Measurements from ENCODE around the gene MAP2K7.
A peak's percentile ranks its signal among the peaks of the same experiment; 100 is the strongest.

DNA sequence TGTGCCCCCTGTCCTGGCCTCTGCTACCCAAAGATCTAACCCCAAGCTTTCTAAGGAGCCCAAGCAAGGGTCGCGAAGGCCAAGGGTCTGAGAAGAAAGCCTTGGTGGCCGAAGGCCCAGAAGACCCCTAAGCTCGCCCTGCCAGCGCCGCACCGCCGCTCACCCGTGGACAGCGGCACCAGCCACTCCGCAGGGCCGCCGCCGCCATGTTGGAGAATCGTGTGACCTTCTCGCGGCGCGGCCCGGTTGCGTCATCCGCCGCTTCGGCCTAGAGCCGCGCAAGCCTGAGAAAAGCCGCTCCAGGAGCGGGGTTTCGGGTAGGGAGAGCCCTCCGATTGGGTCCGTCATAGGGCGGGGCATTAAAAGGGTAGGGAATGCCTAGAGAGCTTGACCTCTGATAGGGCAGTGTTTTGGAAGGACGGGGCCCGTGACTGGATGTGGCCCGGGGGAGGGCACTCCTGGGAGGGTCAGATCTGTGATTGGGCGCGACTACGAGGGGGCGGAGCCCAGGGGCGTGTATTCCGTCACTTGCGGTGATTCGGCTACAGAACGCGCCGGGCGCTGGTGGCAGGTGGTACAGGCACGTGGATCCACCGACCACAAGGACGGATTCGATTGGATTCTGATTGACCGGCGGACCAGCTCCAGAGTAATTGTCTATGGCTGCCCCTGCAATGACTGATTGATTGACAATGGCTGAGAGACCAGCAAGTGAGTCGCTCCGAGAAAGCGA is 39.9 kb downstream of the MAP2K7 start, which contains the start of gene TIMM44:
- TF ChIP-seq CEBPB (IDR thresholded peaks at IDR 0.05) (peak; percentile 95), TAF1 (IDR thresholded peaks at IDR 0.05; ENCODE audit: low read depth) (peak; percentile 99)

Data from Ishikawa (cell line).